ENCODE data around the gene SLC9A9. TPM values are rescaled to one million over a fixed set of nuclear protein-coding genes. Genes with fewer than 3 reads are reported as not detected.

The SLC9A9 gene
- total RNA-seq, 3 donors from 2014 or later (not counting 1 experiment from before 2014, with no cell fraction given), result 24.0 to 29.1 (median 27.2) TPM

DNA sequence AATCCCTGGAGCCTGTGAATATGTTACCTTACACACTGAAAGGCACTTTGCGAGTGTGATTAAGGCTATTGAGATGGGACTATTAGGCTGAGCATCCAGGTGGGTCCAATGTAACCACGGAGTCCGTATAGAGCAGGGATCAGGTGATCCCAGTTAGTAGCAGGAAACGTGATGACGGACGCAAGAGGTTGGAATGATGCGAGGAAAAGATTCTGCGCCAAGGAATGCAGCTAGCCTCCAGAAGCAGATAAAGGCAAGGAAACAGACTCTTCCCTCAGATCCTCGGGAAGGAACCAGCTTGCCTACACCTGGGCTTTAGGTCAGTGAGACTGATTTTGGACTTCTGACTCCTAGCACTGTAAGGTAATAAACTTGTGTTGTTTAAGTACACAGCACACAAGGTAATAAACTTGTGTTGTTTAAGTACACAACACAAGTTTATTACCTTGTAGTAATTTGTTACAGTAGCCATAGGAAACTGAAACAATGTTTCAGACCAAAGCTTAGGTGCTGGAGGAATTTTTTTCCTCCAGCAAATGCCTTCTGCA, 603.7 kb downstream of the SLC9A9 start:
- Histone ChIP-seq H3K9me3 (ENCODE audit: control insufficient read depth, insufficient read depth, low read length) (no peaks in the 10 kb centered on the region), H3K27ac (ENCODE audit: low read length) (no peak overlapping the region), H3K36me3 (ENCODE audit: control insufficient read depth, insufficient read depth, low read length) (no peaks in the 10 kb centered on the region), H3K27me3 (ENCODE audit: control insufficient read depth, insufficient read depth, low read length) (no peaks in the 10 kb centered on the region), H3K4me3 (ENCODE audit: low read length) (no peak overlapping the region), H3K4me1 (ENCODE audit: control insufficient read depth, insufficient read depth, low read length) (peaks cover 33% of the 10 kb centered on the region)
- DNase-seq (no peak), ATAC-seq (no peak)
- TF ChIP-seq, protein P1, sequence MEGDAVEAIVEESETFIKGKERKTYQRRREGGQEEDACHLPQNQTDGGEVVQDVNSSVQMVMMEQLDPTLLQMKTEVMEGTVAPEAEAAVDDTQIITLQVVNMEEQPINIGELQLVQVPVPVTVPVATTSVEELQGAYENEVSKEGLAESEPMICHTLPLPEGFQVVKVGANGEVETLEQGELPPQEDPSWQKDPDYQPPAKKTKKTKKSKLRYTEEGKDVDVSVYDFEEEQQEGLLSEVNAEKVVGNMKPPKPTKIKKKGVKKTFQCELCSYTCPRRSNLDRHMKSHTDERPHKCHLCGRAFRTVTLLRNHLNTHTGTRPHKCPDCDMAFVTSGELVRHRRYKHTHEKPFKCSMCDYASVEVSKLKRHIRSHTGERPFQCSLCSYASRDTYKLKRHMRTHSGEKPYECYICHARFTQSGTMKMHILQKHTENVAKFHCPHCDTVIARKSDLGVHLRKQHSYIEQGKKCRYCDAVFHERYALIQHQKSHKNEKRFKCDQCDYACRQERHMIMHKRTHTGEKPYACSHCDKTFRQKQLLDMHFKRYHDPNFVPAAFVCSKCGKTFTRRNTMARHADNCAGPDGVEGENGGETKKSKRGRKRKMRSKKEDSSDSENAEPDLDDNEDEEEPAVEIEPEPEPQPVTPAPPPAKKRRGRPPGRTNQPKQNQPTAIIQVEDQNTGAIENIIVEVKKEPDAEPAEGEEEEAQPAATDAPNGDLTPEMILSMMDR (IDR thresholded peaks at IDR 0.05), result no peak
- Mint-ChIP-seq H3K27ac (peak overlapping the region; percentile 70 to 80), H3K36me3 (no peaks in the 10 kb centered on the region), H3K9me3 (peaks cover 0 to 2% of the 10 kb centered on the region in 2 donors), H3K4me3 (no peak overlapping the region), H3K27me3 (ENCODE audit: low read depth in 2 of 2) (no peaks in the 10 kb centered on the region), H3K4me1 (peaks cover 80% of the 10 kb centered on the region in 2 donors)
- intact Hi-C loops (cut with micrococcal nuclease), result loop anchor here (10.0 kb wide), 1 partner anchor 200 kb away; no protein-coding TSS in a partner anchor
- 95% methylated on average over 9 of the region's 9 CpGs for WGBS (ENCODE audit: insufficient coverage)

- no peaks in the 10 kb centered on the region for H3K36me3 ChIP-seq (ENCODE audit: control insufficient read depth, insufficient read depth, low read length)
- ATAC-seq, result no peak
- intact Hi-C loops (cut with micrococcal nuclease), result loop anchor here (10.0 kb wide), 1 partner anchor 201 kb away; no protein-coding TSS in a partner anchor
- no peak overlapping the region for H3K4me3 Mint-ChIP-seq
- H3K9me3 Mint-ChIP-seq, result no peaks in the 10 kb centered on the region
- TF ChIP-seq, protein P1 (IDR thresholded peaks at IDR 0.05), result no peak
- 94% methylated on average over 5 of the region's 6 CpGs for WGBS (ENCODE audit: insufficient coverage)
- H3K4me1 ChIP-seq (ENCODE audit: control insufficient read depth, insufficient read depth, low read length), result peaks cover 27% of the 10 kb centered on the region
- H3K27ac Mint-ChIP-seq, result peak overlapping the region; percentile 56 to 70
- no peak for DNase-seq
- no peaks in the 10 kb centered on the region for H3K27me3 ChIP-seq (ENCODE audit: control insufficient read depth, insufficient read depth, low read length)
- peaks cover 79 to 80% of the 10 kb centered on the region in 2 donors for H3K4me1 Mint-ChIP-seq
- no peak overlapping the region for H3K27ac ChIP-seq (ENCODE audit: low read length)
- H3K4me3 ChIP-seq (ENCODE audit: low read length), result no peak overlapping the region
- H3K9me3 ChIP-seq (ENCODE audit: control insufficient read depth, insufficient read depth, low read length), result no peaks in the 10 kb centered on the region
- no peaks in the 10 kb centered on the region for H3K27me3 Mint-ChIP-seq (ENCODE audit: low read depth in 2 of 2)
- no peaks in the 10 kb centered on the region for H3K36me3 Mint-ChIP-seq
These were observed 604.6 kb downstream of the SLC9A9 start for GRCh38 chr3:143243686-143244085.

DNA sequence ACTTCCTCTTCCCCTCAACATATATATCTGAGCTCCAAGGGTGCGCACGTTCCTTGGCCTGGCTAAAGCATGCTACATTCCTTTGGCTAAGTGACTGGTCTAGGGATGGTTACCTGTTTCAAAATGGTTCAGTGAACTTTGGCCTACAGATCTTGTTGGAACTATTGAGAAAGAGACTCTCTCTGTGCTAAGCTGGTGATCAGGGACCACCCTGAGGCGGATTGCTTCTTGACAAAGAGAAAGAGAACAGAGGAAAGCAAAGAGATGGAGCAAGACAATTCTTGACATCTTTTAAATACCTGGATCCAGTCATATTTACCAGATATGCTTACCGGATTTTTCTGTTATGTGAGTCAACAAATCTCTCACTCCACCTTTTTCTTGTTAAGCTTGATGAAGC, 605.6 kb downstream of the SLC9A9 start:
- Histone ChIP-seq H3K4me1 (ENCODE audit: control insufficient read depth, insufficient read depth, low read length) (peaks cover 27% of the 10 kb centered on the region), H3K27ac (ENCODE audit: low read length) (no peak overlapping the region), H3K4me3 (ENCODE audit: low read length) (no peak overlapping the region), H3K27me3 (ENCODE audit: control insufficient read depth, insufficient read depth, low read length) (no peaks in the 10 kb centered on the region), H3K36me3 (ENCODE audit: control insufficient read depth, insufficient read depth, low read length) (no peaks in the 10 kb centered on the region), H3K9me3 (ENCODE audit: control insufficient read depth, insufficient read depth, low read length) (no peaks in the 10 kb centered on the region)
- no peak overlapping the region for H3K4me3 Mint-ChIP-seq
- peak overlapping the region; percentile 85 to 88 for H3K27ac Mint-ChIP-seq
- peaks cover 77 to 81% of the 10 kb centered on the region in 2 donors for H3K4me1 Mint-ChIP-seq
- TF ChIP-seq, protein P1 (IDR thresholded peaks at IDR 0.05), result no peak
- ATAC-seq (no peak), DNase-seq (no peak)
- WGBS (ENCODE audit: insufficient coverage), result 73% methylated on average over 4 of the region's 4 CpGs
- H3K27me3 Mint-ChIP-seq (ENCODE audit: low read depth in 2 of 2), result no peaks in the 10 kb centered on the region
- no peaks in the 10 kb centered on the region for H3K36me3 Mint-ChIP-seq
- intact Hi-C loops (cut with micrococcal nuclease), result loop anchor here (10.0 kb wide), 1 partner anchor 202 kb away; no protein-coding TSS in a partner anchor
- no peaks in the 10 kb centered on the region for H3K9me3 Mint-ChIP-seq

DNA sequence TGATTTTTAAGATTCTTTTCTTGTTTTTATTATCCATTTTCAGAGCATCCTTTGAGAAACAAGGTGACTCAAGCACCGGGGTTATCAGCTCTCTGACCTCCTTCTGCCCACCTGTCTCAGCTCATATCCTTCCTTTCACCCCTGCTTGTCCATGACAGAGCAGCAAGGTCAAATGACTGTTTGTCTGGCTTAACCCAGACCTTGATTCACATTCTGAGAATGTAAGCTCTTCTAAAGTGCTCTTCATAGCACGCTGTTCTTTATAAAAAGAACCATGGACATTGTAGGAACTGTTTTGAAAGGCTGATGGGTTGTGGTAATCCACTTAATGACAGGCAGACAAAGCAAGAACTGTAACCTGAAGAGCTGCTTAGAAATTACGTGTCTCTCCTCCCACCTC, 606.2 kb downstream of the SLC9A9 start:
- no peaks in the 10 kb centered on the region for H3K9me3 ChIP-seq (ENCODE audit: control insufficient read depth, insufficient read depth, low read length)
- DNase-seq (no peak), ATAC-seq (no peak)
- H3K27ac ChIP-seq (ENCODE audit: low read length), result no peak overlapping the region
- Mint-ChIP-seq H3K4me1 (peaks cover 71 to 79% of the 10 kb centered on the region in 2 donors), H3K27ac (peak overlapping the region; percentile 85 to 88), H3K9me3 (no peaks in the 10 kb centered on the region), H3K27me3 (ENCODE audit: low read depth in 2 of 2) (no peaks in the 10 kb centered on the region), H3K4me3 (no peak overlapping the region), H3K36me3 (no peaks in the 10 kb centered on the region)
- WGBS (ENCODE audit: insufficient coverage), result 64% methylated on average over 3 of the region's 3 CpGs
- no peaks in the 10 kb centered on the region for H3K36me3 ChIP-seq (ENCODE audit: control insufficient read depth, insufficient read depth, low read length)
- TF ChIP-seq, protein P1 (IDR thresholded peaks at IDR 0.05), result no peak
- H3K4me1 ChIP-seq (ENCODE audit: control insufficient read depth, insufficient read depth, low read length), result peaks cover 28% of the 10 kb centered on the region
- intact Hi-C loops (cut with micrococcal nuclease), result loop anchor here (10.0 kb wide), 1 partner anchor 203 kb away; no protein-coding TSS in a partner anchor
- no peaks in the 10 kb centered on the region for H3K27me3 ChIP-seq (ENCODE audit: control insufficient read depth, insufficient read depth, low read length)
- H3K4me3 ChIP-seq (ENCODE audit: low read length), result no peak overlapping the region

Data from natural killer cell (primary cell).